Measurements from ENCODE around the gene ITK.
"Not testable (repeated sequence)": the region's sequence is repeated elsewhere in the genome, so short reads cannot be mapped to it uniquely, and the experiment has no call there.

Gene ITK

DNA sequence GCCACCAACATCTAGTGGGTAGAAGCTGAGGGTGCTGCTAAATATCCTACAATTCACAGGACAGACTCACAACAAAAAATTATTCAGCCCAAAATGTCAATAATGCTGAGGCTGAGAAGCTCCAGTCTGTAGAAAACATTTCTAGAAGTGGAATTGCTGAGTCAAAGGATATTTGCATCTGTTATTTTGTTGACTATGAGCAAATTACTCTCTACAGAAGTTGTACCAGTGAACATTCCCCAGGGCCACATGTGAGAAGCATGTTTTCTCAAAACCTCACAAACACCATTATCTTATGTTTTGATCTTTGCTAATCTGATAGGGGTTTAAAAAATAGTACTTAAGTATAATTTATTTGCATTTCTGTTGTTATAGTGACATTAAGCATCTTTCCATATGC is 15.4 kb downstream of the ITK start:
- no peak for TF ChIP-seq CTCF (IDR thresholded peaks at IDR 0.05; ENCODE audit: control insufficient read depth, extremely low read depth, insufficient read depth)
- H3K4me3 ChIP-seq (ENCODE audit: low read depth, low read length) = no peak overlapping the region
- no peak for DNase-seq (ENCODE audit: low read depth)

- H3K4me3 ChIP-seq (ENCODE audit: low read depth, low read length) = no peak overlapping the region
- no peak for DNase-seq (ENCODE audit: low read depth)
- TF ChIP-seq CTCF (IDR thresholded peaks at IDR 0.05; ENCODE audit: control insufficient read depth, extremely low read depth, insufficient read depth) = no peak
Observed at GRCh38 chr5:157197086-157197485, 16.4 kb downstream of the ITK start.

- H3K4me3 ChIP-seq (ENCODE audit: low read depth, low read length) = no peak overlapping the region
- DNase-seq (ENCODE audit: low read depth) = no peak
- TF ChIP-seq CTCF (IDR thresholded peaks at IDR 0.05; ENCODE audit: control insufficient read depth, extremely low read depth, insufficient read depth) = no peak
Observed at GRCh38 chr5:157198277-157198986, 17.8 kb downstream of the ITK start.

DNA sequence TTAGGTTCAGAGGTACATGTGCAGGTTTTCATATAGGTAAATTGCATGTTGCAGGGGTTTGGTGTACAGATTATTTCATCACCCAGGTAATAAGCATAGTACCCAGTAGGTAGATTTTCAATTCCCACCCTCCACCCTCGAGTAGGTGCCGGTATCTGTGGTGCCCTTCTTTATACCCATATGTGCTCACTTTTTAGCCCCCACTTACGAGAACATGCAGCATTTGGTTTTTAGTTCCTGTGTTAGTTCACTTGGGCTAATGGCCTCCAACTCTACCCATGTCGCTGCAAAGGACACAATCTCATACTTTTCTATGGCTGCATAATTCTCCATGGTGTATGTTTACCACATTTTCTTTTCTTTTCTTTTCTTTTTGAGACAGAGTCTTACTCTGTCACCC is 21.2 kb downstream of the ITK start:
- TF ChIP-seq CTCF (IDR thresholded peaks at IDR 0.05; ENCODE audit: control insufficient read depth, extremely low read depth, insufficient read depth) = no peak
- DNase-seq (ENCODE audit: low read depth) = no peak
- H3K4me3 ChIP-seq (ENCODE audit: low read depth, low read length) = no peak overlapping the region

- no peak overlapping the region for H3K4me3 ChIP-seq (ENCODE audit: low read depth, low read length)
- DNase-seq (ENCODE audit: low read depth) = no peak
- TF ChIP-seq CTCF (IDR thresholded peaks at IDR 0.05; ENCODE audit: control insufficient read depth, extremely low read depth, insufficient read depth) = no peak
Observed at GRCh38 chr5:157203417-157203816, 22.8 kb downstream of the ITK start.

- H3K4me3 ChIP-seq (ENCODE audit: low read depth, low read length) = no peak overlapping the region
- no peak for TF ChIP-seq CTCF (IDR thresholded peaks at IDR 0.05; ENCODE audit: control insufficient read depth, extremely low read depth, insufficient read depth)
- DNase-seq (ENCODE audit: low read depth) = no peak
Observed at GRCh38 chr5:157204765-157205164, 24.1 kb downstream of the ITK start.

- no peak for DNase-seq (ENCODE audit: low read depth)
- no peak overlapping the region for H3K4me3 ChIP-seq (ENCODE audit: low read depth, low read length)
- TF ChIP-seq CTCF (IDR thresholded peaks at IDR 0.05; ENCODE audit: control insufficient read depth, extremely low read depth, insufficient read depth) = no peak
Observed at GRCh38 chr5:157205708-157206107, 25.1 kb downstream of the ITK start.

GRCh38 chr5:157210652-157211051 is 30.0 kb downstream of the ITK start:
- H3K4me3 ChIP-seq (ENCODE audit: low read depth, low read length); DNase-seq (ENCODE audit: low read depth): not testable (repeated sequence)
